HepG2 (cell line): ENCODE data around the gene LRP1-AS. TPM values are rescaled to one million over a fixed set of nuclear protein-coding genes. Genes with fewer than 3 reads are reported as not detected.

ENCODE experiments used
- ATAC-seq: fragments of 200-7000 bp; cut with Tn5 transposase; 3 replicates; pipeline ENCODE4 v1.9.1; 2020; ENCODE audit warnings: mild to moderate bottlenecking, moderate library complexity
- BruUV-seq: library from RNA; stranded (reverse); fragments of 400-500 nt; replicated peaks from 2 replicates; lab custom pipeline; 2021; lab: Mats Ljungman, UMichigan
- CTCF ChIA-PET: fragments of 300-600 bp; formaldehyde crosslinking; extraction: SDS; loops from one replicate; lab custom pipeline; 2021; ENCODE audit warnings: low total read pairs, inconsistent platforms, low intra/inter-chr PET ratio; lab: Yijun Ruan, JAX
- POLR2A ChIA-PET: fragments of 350-600 bp; sonication (Branson Sonifier 250); formaldehyde crosslinking; loops from one replicate; lab custom pipeline; 2020; ENCODE audit warnings: antibody characterized with exemption, inconsistent platforms; lab: Yijun Ruan, JAX
- DNase-seq: peaks from one replicate; pipeline ENCODE4 v3.0.0-alpha.2; 2015; ENCODE audit warnings: low spot score
- FAIRE-seq: peaks from 3 replicates; lab custom pipeline; 2011; peaks lifted over from hg19 to GRCh38; lab: Jason Lieb, UNC
- H2AFZ ChIP-seq: one replicate; pipeline ENCODE4 v1.6.1; 2011; ENCODE audit warnings: low read length, inconsistent platforms
- H3K27ac ChIP-seq: fragments of 300-600 bp; 3 replicates; pipeline ENCODE4 v1.8.0; 2011; ENCODE audit warnings: mixed run types, mild to moderate bottlenecking, mixed read lengths, low read length, inconsistent platforms; ENCODE audit not compliant: insufficient read depth; ENCODE audit errors: extremely low read length
- H3K27me3 ChIP-seq, 2 experiments: fragments of 200-600 bp in 1 of 2; 2 replicates in 1 of 2; 3 replicates in 1 of 2; pipeline versions ENCODE4 v1.6.0 to v1.8.0; 2011; ENCODE audit warnings: low read length in 2 of 2, mild to moderate bottlenecking in 2 of 2, moderate library complexity in 2 of 2, inconsistent platforms in 1 of 2; ENCODE audit not compliant: insufficient read depth in 2 of 2, control insufficient read depth in 1 of 2
- H3K36me3 ChIP-seq, 2 experiments: fragments of 200-600 bp in 1 of 2; replicated peaks in 1 of 2; 2 replicates in 1 of 2; 3 replicates in 1 of 2; pipeline versions ENCODE4 v1.5.1 to v1.8.0; 2011; ENCODE audit warnings: low read length in 2 of 2, inconsistent platforms in 1 of 2; ENCODE audit not compliant: insufficient read depth in 2 of 2, control insufficient read depth in 1 of 2
- H3K4me1 ChIP-seq: 2 replicates; pipeline ENCODE4 v1.5.1; 2012; ENCODE audit warnings: low read length, inconsistent platforms; ENCODE audit not compliant: insufficient read depth
- H3K4me2 ChIP-seq: 2 replicates; pipeline ENCODE4 v1.6.0; 2011; ENCODE audit warnings: low read depth, low read length, inconsistent platforms
- H3K4me3 ChIP-seq, 3 experiments: fragments of 200-600 bp in 1 of 3; sonication (generic), shearing (Covaris generic) in 1 of 3; replicated peaks in 1 of 3; 2 replicates each; pipeline ENCODE4 v1.5.1; 2011 to 2016; ENCODE audit warnings: low read length in 3 of 3, inconsistent platforms in 2 of 3, low read depth in 2 of 3, mild to moderate bottlenecking in 2 of 3, control low read depth in 1 of 3, mixed read lengths in 1 of 3; ENCODE audit not compliant: insufficient read depth in 1 of 3
- H3K79me2 ChIP-seq: one replicate; pipeline ENCODE4 v1.6.1; 2011; ENCODE audit warnings: low read length, inconsistent platforms; ENCODE audit not compliant: insufficient read depth
- H3K9ac ChIP-seq: 2 replicates; pipeline ENCODE4 v1.6.0; 2011; ENCODE audit warnings: mild to moderate bottlenecking, low read depth, low read length, inconsistent platforms; ENCODE audit not compliant: insufficient read depth
- H3K9me3 ChIP-seq: 2 replicates; pipeline ENCODE4 v1.5.1; 2012; ENCODE audit warnings: mild to moderate bottlenecking, low read length
- H4K20me1 ChIP-seq: 2 replicates; pipeline ENCODE4 v1.6.0; 2011; ENCODE audit warnings: inconsistent platforms, mild to moderate bottlenecking, low read length, moderate library complexity; ENCODE audit not compliant: insufficient read depth
- AGO2 ChIP-seq: fragments of 200-400 bp; formaldehyde crosslinking; optimal IDR thresholded peaks from 2 replicates; pipeline ENCODE3; 2017; ENCODE audit warnings: mild to moderate bottlenecking, low read depth, low read length, moderate library complexity
- CEBPB ChIP-seq: IDR thresholded peaks from 2 replicates; pipeline ENCODE4 v1.6.1; 2011; ENCODE audit warnings: low read depth, low read length, improper control_type of control experiment, borderline replicate concordance
- CTCF ChIP-seq: sonication (generic); formaldehyde crosslinking; IDR thresholded peaks from 2 replicates; pipeline ENCODE4 v1.5.0; 2020; ENCODE audit warnings: mild to moderate bottlenecking, missing genetic modification reagents, moderate library complexity
- EED ChIP-seq: sonication (generic); formaldehyde crosslinking; IDR thresholded peaks from 2 replicates; pipeline ENCODE4 v1.5.0; 2020; ENCODE audit warnings: mild to moderate bottlenecking, missing genetic modification reagents
- HOXA3 ChIP-seq: sonication (generic); formaldehyde crosslinking; IDR thresholded peaks from 2 replicates; pipeline ENCODE4 v1.5.0; 2020; ENCODE audit warnings: missing genetic modification reagents
- IKZF5 ChIP-seq: IDR thresholded peaks from 2 replicates; pipeline ENCODE4 v1.6.1; 2018; ENCODE audit warnings: missing genetic modification reagents, mild to moderate bottlenecking, missing compliant biosample characterization
- POLR2A ChIP-seq, 2 experiments: IDR thresholded peaks; 2 replicates each; pipeline ENCODE4 v1.6.1; 2011; ENCODE audit warnings: low read depth in 2 of 2, low read length in 2 of 2, mild to moderate bottlenecking in 1 of 2, moderate library complexity in 1 of 2; ENCODE audit not compliant: insufficient read depth in 1 of 2
- SAP130 ChIP-seq: IDR thresholded peaks from 2 replicates; pipeline ENCODE4 v1.6.1; 2016; ENCODE audit warnings: low read depth
- ZMAT3 ChIP-seq: sonication (generic); formaldehyde crosslinking; conservative IDR thresholded peaks from 2 replicates; pipeline ENCODE4 v1.7.0; 2021; ENCODE audit warnings: missing genetic modification reagents
- ZNF563 ChIP-seq: sonication (generic); formaldehyde crosslinking; IDR thresholded peaks from 2 replicates; pipeline ENCODE4 v1.8.0; 2022; ENCODE audit warnings: mild to moderate bottlenecking, moderate library complexity, missing genetic modification reagents
- ZNF564 ChIP-seq: sonication (generic); formaldehyde crosslinking; IDR thresholded peaks from 2 replicates; pipeline ENCODE4 v1.8.1; 2023; ENCODE audit warnings: mild to moderate bottlenecking, missing genetic modification reagents
- ZNF891 ChIP-seq: sonication (generic); formaldehyde crosslinking; IDR thresholded peaks from 2 replicates; pipeline ENCODE4 v1.5.0; 2020; ENCODE audit warnings: mild to moderate bottlenecking, missing genetic modification reagents
- ZSCAN5A ChIP-seq: sonication (generic); formaldehyde crosslinking; IDR thresholded peaks from 2 replicates; pipeline ENCODE4 v1.8.0; 2022; ENCODE audit warnings: mild to moderate bottlenecking, missing genetic modification reagents, borderline replicate concordance
- WGBS: methylation state at CpG from one replicate; pipeline ENCODE4 v1.1.6; 2017; ENCODE audit warnings: low lambda C conversion rate; 5-methylcytosine and 5-hydroxymethylcytosine counted together
- in situ Hi-C: cut with HindIII; loops from 2 replicates; pipeline ENCODE4 v1.10.0; 2017; ENCODE audit warnings: low pct_unique_long_range_greater_than_20kb; ENCODE audit not compliant: extremely low pct_ligation_motif_present
- intact Hi-C: fragments of 100-400 bp; cut with micrococcal nuclease; formaldehyde crosslinking; loops from one replicate; pipeline ENCODE4 v1.10.0; 2022; ENCODE audit not compliant: unreplicated experiment
- polyA plus RNA-seq, 8 experiments: library from polyadenylated mRNA; depleted of rRNA in 3 of 8; stranded (reverse) in 7 of 8; unstranded in 1 of 8; fragments of >200 nt; fragmentation: Illumina TruSeq in 4 of 8; extraction: Trizol in 4 of 8; gene quantifications; 2 replicates each; pipeline versions ENCODE4 v1.2.1 to v1.2.3, GENCODE V29; 2011 to 2016; ENCODE audit warnings: low read depth in 4 of 8, missing spikeins in 1 of 8, mixed read lengths in 1 of 8; ENCODE audit not compliant: insufficient read depth in 1 of 8
- total RNA-seq, 5 experiments: library from RNA; depleted of rRNA; stranded (reverse); fragments of >200 nt; fragmentation: Illumina TruSeq; extraction: Trizol; gene quantifications; 2 replicates each; pipeline ENCODE4 v1.2.3, GENCODE V29; 2016; ENCODE audit warnings: low read depth in 1 of 5

LRP1-AS gene
- total and polyA plus RNA-seq, 2 of the 13 experiments (the other 11 are each of a cell fraction or from before 2014, with no cell fraction given): 0.20 TPM; not detected in 1

- 97% methylated on average over 9 of the region's 9 CpGs for WGBS
- DNase-seq: no peak
- ChIA-PET CTCF (interaction anchor here (1.7 to 2.5 kb wide), 2 partner anchors 49 to 52 kb away, joined by 9 to 28 read pairs; partner anchors contain the start of gene LRP1), POLR2A (interaction anchor here (0.9 to 2.1 kb wide), 6 partner anchors 27 to 64 kb away, joined by 3 to 17 read pairs (median 6); partner anchors contain the start of gene LRP1)
- no peak for ATAC-seq
- H2AFZ ChIP-seq: no peak overlapping the region
- H3K79me2 ChIP-seq: no peaks in the 10 kb centered on the region
- no peak overlapping the region for H3K27ac ChIP-seq
- peak; percentile 92 for TF ChIP-seq ZNF563 (CRISPR knock-in tag)
- 0 out of 2 replicates have a peak, but pooled peaks have one; percentile 25 for TF ChIP-seq EED
- TF ChIP-seq ZMAT3: no peak
- TF ChIP-seq ZNF891 (CRISPR knock-in tag): no peak
- no peak for TF ChIP-seq IKZF5
- peaks cover 53 to 86% of the 10 kb centered on the region in 2 experiments for H3K36me3 ChIP-seq
- BruUV-seq: no TSS peak
- no peak for FAIRE-seq
- 0 out of 2 replicates have a peak, but pooled peaks cover 5% of the 10 kb centered on the region for H3K4me1 ChIP-seq
- H3K9ac ChIP-seq: no peak overlapping the region
- intact Hi-C loops: no loop called here
- no peak overlapping the region for H3K4me2 ChIP-seq
- in situ Hi-C loops: loop anchor here (5.0 kb wide), 1 partner anchor 44 kb away; no protein-coding TSS in a partner anchor
- no peaks in the 10 kb centered on the region; the same call in 1 of the 2 replicates for H4K20me1 ChIP-seq
- no peaks in the 10 kb centered on the region for H3K9me3 ChIP-seq
- no peak overlapping the region for H3K4me3 ChIP-seq
- no peaks in the 10 kb centered on the region for H3K27me3 ChIP-seq
Measured at GRCh38 chr12:57176139-57176477, 28.7 kb upstream of the LRP1-AS start.

GRCh38 chr12:57175428-57176138 is 28.2 kb upstream of the LRP1-AS start:
- 91% methylated on average over 23 of the region's 29 CpGs for WGBS
- CTCF ChIA-PET: interaction anchor here (0.6 to 2.5 kb wide), 3 partner anchors 48 to 106 kb away, joined by 3 to 28 read pairs (median 9); partner anchors contain the start of gene LRP1
- no peak overlapping the region for H3K27ac ChIP-seq
- TF ChIP-seq SAP130 (CRISPR knock-in tag) (0 out of 2 replicates have a peak, but pooled peaks have one; percentile 16), AGO2 (peak; percentile 70), POLR2A (IDR thresholded peaks at IDR 0.05; ENCODE audit: insufficient read depth in 1 of 2, low read depth in 2 of 2, low read length in 2 of 2) (peak in 1 of 2 experiments; percentile 38; a peak in 1 of 4 replicates), HOXA3 (CRISPR knock-in tag) (peak; percentile 53), ZNF564 (CRISPR knock-in tag) (no peak), CTCF (peak; percentile 83), ZSCAN5A (CRISPR knock-in tag) (no peak), CEBPB (peak; percentile 7; the same call in 1 of the 2 replicates)

More at GRCh38 chr12:57175428-57176138, 28.2 kb upstream of the LRP1-AS start:
- intact Hi-C loops: no loop called here
- Histone ChIP-seq H3K27me3 (no peaks in the 10 kb centered on the region), H4K20me1 (no peaks in the 10 kb centered on the region; the same call in 1 of the 2 replicates), H3K4me2 (no peak overlapping the region), H3K36me3 (peaks cover 51 to 87% of the 10 kb centered on the region in 2 experiments), H3K4me3 (no peak overlapping the region), H3K4me1 (0 out of 2 replicates have a peak, but pooled peaks cover 5% of the 10 kb centered on the region), H3K9ac (no peak overlapping the region), H3K79me2 (no peaks in the 10 kb centered on the region), H3K9me3 (no peaks in the 10 kb centered on the region), H2AFZ (no peak overlapping the region)
- no TSS peak for BruUV-seq
- POLR2A ChIA-PET: interaction anchor here (0.9 to 2.1 kb wide), 6 partner anchors 27 to 64 kb away, joined by 3 to 17 read pairs (median 6); partner anchors contain the start of gene LRP1
- no peak for FAIRE-seq
- ATAC-seq: peak; percentile 19
- DNase-seq: peak; percentile 39
- in situ Hi-C loops: loop anchor here (5.0 kb wide), 1 partner anchor 43 kb away; no protein-coding TSS in a partner anchor
